CD4-positive, alpha-beta T cell treated with Interleukin-6 at 100 ng/mL for 8 hours (primary cell): Measurements from ENCODE around the gene FADD.
"Not testable (repeated sequence)": the region's sequence is repeated elsewhere in the genome, so short reads cannot be mapped to it uniquely, and the experiment has no call there.

Source experiments
- DNase-seq: peaks from one replicate; pipeline ENCODE4 v3.0.0-alpha.2; 2020; ENCODE audit warnings: mixed read lengths, low spot score

FADD gene

GRCh38 chr11:70205049-70205725 lies 2.1 kb downstream of the FADD start:
- no peak for DNase-seq

- no peak for DNase-seq
Measured at GRCh38 chr11:70205766-70206165, 2.7 kb downstream of the FADD start.

GRCh38 chr11:70206226-70206981 lies 3.3 kb downstream of the FADD start:
- no peak for DNase-seq

- DNase-seq = no peak
Measured at GRCh38 chr11:70206982-70207376, 3.9 kb downstream of the FADD start.

GRCh38 chr11:70207531-70208131 lies 4.5 kb downstream of the FADD start:
- DNase-seq = no peak

GRCh38 chr11:70209391-70209912 lies 6.4 kb downstream of the FADD start:
- DNase-seq = no peak

- no peak for DNase-seq
Measured at GRCh38 chr11:70210051-70210501, 7.0 kb downstream of the FADD start.

- DNase-seq = no peak
Measured at GRCh38 chr11:70210530-70210929, 7.4 kb downstream of the FADD start.

GRCh38 chr11:70212227-70212811 lies 9.2 kb downstream of the FADD start:
- no peak for DNase-seq

- DNase-seq = not testable (repeated sequence)
Measured at GRCh38 chr11:70217388-70217787, 14.3 kb downstream of the FADD start.

- DNase-seq = not testable (repeated sequence)
Measured at GRCh38 chr11:70218076-70218475, 15.0 kb downstream of the FADD start.

- no peak for DNase-seq
Measured at GRCh38 chr11:70220136-70220535, 17.0 kb downstream of the FADD start.

GRCh38 chr11:70220920-70221319 lies 17.8 kb downstream of the FADD start:
- DNase-seq = no peak

- no peak for DNase-seq
Measured at GRCh38 chr11:70225681-70226177, 22.6 kb downstream of the FADD start.

GRCh38 chr11:70226183-70226582 lies 23.1 kb downstream of the FADD start:
- no peak for DNase-seq

- no peak for DNase-seq
Measured at GRCh38 chr11:70226967-70227366, 23.9 kb downstream of the FADD start.

GRCh38 chr11:70229737-70230136 lies 26.6 kb downstream of the FADD start:
- DNase-seq = no peak

GRCh38 chr11:70230151-70230839 lies 27.2 kb downstream of the FADD start:
- no peak for DNase-seq

GRCh38 chr11:70230840-70231710 lies 28.0 kb downstream of the FADD start:
- no peak for DNase-seq

GRCh38 chr11:70233034-70233433 lies 29.9 kb downstream of the FADD start:
- DNase-seq = no peak

GRCh38 chr11:70233511-70233934 lies 30.4 kb downstream of the FADD start:
- no peak for DNase-seq
